HCT116 (cell line): Measurements from ENCODE around the gene CCNL2. TPM values are rescaled to one million over a fixed set of nuclear protein-coding genes. Genes with fewer than 3 reads are reported as not detected.

Experiments used
- ATAC-seq: fragments of 200-7000 bp; cut with Tn5 transposase; 2 replicates; pipeline ENCODE4 v1.9.1; 2020; ENCODE audit warnings: mild to moderate bottlenecking, moderate library complexity
- BruUV-seq: library from RNA; stranded (reverse); fragments of 400-500 nt; replicated peaks from 2 replicates; lab custom pipeline; 2021; lab: Mats Ljungman, UMichigan
- CTCF ChIA-PET: fragments of 300-600 bp; sonication (Branson Sonifier 250); formaldehyde crosslinking; loops from one replicate; lab custom pipeline; 2021; ENCODE audit warnings: antibody characterized with exemption; lab: Charles Lee
- POLR2A ChIA-PET: fragments of 300-600, 350-600 bp; sonication (Branson Sonifier 250); formaldehyde crosslinking; loops from one replicate; lab custom pipeline; 2021; ENCODE audit warnings: antibody characterized with exemption; lab: Charles Lee
- RAD21 ChIA-PET, 2 experiments: fragments of 300-600 bp; sonication (Branson Sonifier 250); formaldehyde crosslinking; loops; one replicate each; lab custom pipeline; 2023; ENCODE audit warnings: low total read pairs in 2 of 2; ENCODE audit not compliant: uncharacterized antibody in 2 of 2, unreplicated experiment in 2 of 2, low non-redundant PET in 1 of 2; lab: Charles Lee
- DNase-seq: peaks from one replicate; pipeline ENCODE4 v3.0.0-alpha.2; 2010; ENCODE audit warnings: low read depth, low spot score
- H2AFZ ChIP-seq: fragments of 200-600 bp; shearing (Covaris generic), sonication (generic); 2 replicates; pipeline ENCODE4 v1.6.1; 2017; ENCODE audit warnings: low read depth, mixed run types, mixed read lengths, antibody characterized with exemption, low read length; ENCODE audit not compliant: poor library complexity, severe bottlenecking
- H3K27ac ChIP-seq: 2 replicates; pipeline ENCODE4 v1.5.1; 2012; ENCODE audit warnings: low read depth, low read length
- H3K27me3 ChIP-seq: fragments of 200-600 bp; sonication (generic); 2 replicates; pipeline ENCODE4 v1.6.1; 2016; ENCODE audit warnings: mixed run types, low read length, mixed read lengths; ENCODE audit not compliant: insufficient read depth
- H3K36me3 ChIP-seq, 2 experiments: fragments of 200-500 bp in 1 of 2; fragments of 200-600 bp in 1 of 2; sonication (Bioruptor generic) in 1 of 2; sonication (generic) in 1 of 2; 2 replicates each; pipeline versions ENCODE4 v1.5.1 to v1.6.1; 2014 to 2016; ENCODE audit warnings: low read length in 2 of 2, inconsistent platforms in 1 of 2, mixed read lengths in 1 of 2, mixed run types in 1 of 2; ENCODE audit not compliant: insufficient read depth in 2 of 2, control insufficient read depth in 1 of 2
- H3K4me1 ChIP-seq, 2 experiments: fragments of 200-600 bp in 1 of 2; sonication (generic) in 1 of 2; 2 replicates each; pipeline versions ENCODE4 v1.5.1 to v1.6.1; 2012 to 2017; ENCODE audit warnings: low read length in 2 of 2, inconsistent platforms in 1 of 2, mild to moderate bottlenecking in 1 of 2, mixed read lengths in 1 of 2, mixed run types in 1 of 2, moderate library complexity in 1 of 2; ENCODE audit not compliant: insufficient read depth in 2 of 2, control insufficient read depth in 1 of 2
- H3K4me2 ChIP-seq: fragments of 200-600 bp; sonication (generic); 2 replicates; pipeline ENCODE4 v1.6.1; 2017; ENCODE audit warnings: mixed run types, low read length, mixed read lengths
- H3K4me3 ChIP-seq, 2 experiments: fragments of 200-600 bp in 1 of 2; sonication (generic) in 1 of 2; replicated peaks in 1 of 2; 2 replicates each; pipeline ENCODE4 v1.5.1; 2011 to 2016; ENCODE audit warnings: low read length in 2 of 2, control low read depth in 1 of 2, low read depth in 1 of 2, mild to moderate bottlenecking in 1 of 2, mixed read lengths in 1 of 2, mixed run types in 1 of 2
- H3K79me2 ChIP-seq: fragments of 200-600 bp; sonication (generic); 2 replicates; pipeline ENCODE4 v1.6.1; 2017; ENCODE audit warnings: mild to moderate bottlenecking, mixed run types, low read length, moderate library complexity, mixed read lengths; ENCODE audit not compliant: insufficient read depth
- H3K9ac ChIP-seq: fragments of 200-600 bp; sonication (generic); 2 replicates; pipeline ENCODE4 v1.6.1; 2016; ENCODE audit warnings: low read length, mixed read lengths
- H3K9me2 ChIP-seq: fragments of 200-600 bp; sonication (generic), shearing (Covaris generic); 2 replicates; pipeline ENCODE4 v1.6.1; 2017; ENCODE audit warnings: mixed run types, mild to moderate bottlenecking, moderate library complexity; ENCODE audit not compliant: insufficient read depth
- H3K9me3 ChIP-seq, 2 experiments: fragments of 200-500 bp in 1 of 2; fragments of 200-600 bp in 1 of 2; sonication (Bioruptor generic) in 1 of 2; sonication (generic) in 1 of 2; 2 replicates each; pipeline ENCODE4 v1.6.1; 2014 to 2017; ENCODE audit warnings: low read length in 2 of 2, mixed read lengths in 2 of 2, inconsistent platforms in 1 of 2, low read depth in 1 of 2, mild to moderate bottlenecking in 1 of 2, mixed run types in 1 of 2, moderate library complexity in 1 of 2; ENCODE audit not compliant: control insufficient read depth in 1 of 2, insufficient read depth in 1 of 2
- H4K20me1 ChIP-seq: fragments of 200-600 bp; sonication (generic), shearing (Covaris generic); 2 replicates; pipeline ENCODE4 v1.6.1; 2017; ENCODE audit warnings: mixed run types, mild to moderate bottlenecking, moderate library complexity; ENCODE audit not compliant: insufficient read depth
- ATF3 ChIP-seq: IDR thresholded peaks from 2 replicates; pipeline ENCODE4 v1.6.1; 2012
- CBX3 ChIP-seq: IDR thresholded peaks from 2 replicates; pipeline ENCODE4 v1.6.1; 2012; ENCODE audit warnings: low read depth
- CEBPB ChIP-seq: IDR thresholded peaks from 2 replicates; pipeline ENCODE4 v1.6.1; 2012; ENCODE audit warnings: low read depth
- CTCF ChIP-seq, 3 experiments: fragments of 200-600 bp in 1 of 3; sonication (generic) in 1 of 3; IDR thresholded peaks in 2 of 3; conservative IDR thresholded peaks in 1 of 3; 2 replicates each; pipeline ENCODE4 v1.5.1; 2012 to 2017; ENCODE audit warnings: low read depth in 2 of 3, low read length in 2 of 3, antibody characterized with exemption in 1 of 3, borderline replicate concordance in 1 of 3, control low read depth in 1 of 3, mild to moderate bottlenecking in 1 of 3, mixed read lengths in 1 of 3, mixed run types in 1 of 3, moderate library complexity in 1 of 3; ENCODE audit not compliant: insufficient read depth in 1 of 3
- EGR1 ChIP-seq: IDR thresholded peaks from 2 replicates; pipeline ENCODE4 v1.6.1; 2012; ENCODE audit warnings: low read depth
- ELF1 ChIP-seq: IDR thresholded peaks from 2 replicates; pipeline ENCODE4 v1.6.1; 2012; ENCODE audit warnings: low read depth, borderline replicate concordance
- EZH2phosphoT487 ChIP-seq: fragments of 200-600 bp; IDR thresholded peaks from 2 replicates; pipeline ENCODE4 v1.6.1; 2018; ENCODE audit warnings: antibody characterized with exemption, borderline replicate concordance
- FOSL1 ChIP-seq: IDR thresholded peaks from 2 replicates; pipeline ENCODE4 v1.6.1; 2012; ENCODE audit warnings: low read depth
- JUND ChIP-seq: IDR thresholded peaks from 2 replicates; pipeline ENCODE4 v1.6.1; 2012
- MAX ChIP-seq: IDR thresholded peaks from 2 replicates; pipeline ENCODE4 v1.6.1; 2012
- POLR2A ChIP-seq: IDR thresholded peaks from 2 replicates; pipeline ENCODE4 v1.7.0; 2011; ENCODE audit warnings: borderline replicate concordance; ENCODE audit not compliant: insufficient read depth, insufficient read length; ENCODE audit errors: extremely low read depth
- POLR2AphosphoS5 ChIP-seq: IDR thresholded peaks from 2 replicates; pipeline ENCODE4 v1.6.1; 2011; ENCODE audit warnings: mild to moderate bottlenecking, low read depth, low read length, moderate library complexity
- RAD21 ChIP-seq: IDR thresholded peaks from 2 replicates; pipeline ENCODE4 v1.6.1; 2012; ENCODE audit warnings: low read depth, mild to moderate bottlenecking
- REST ChIP-seq: IDR thresholded peaks from 2 replicates; pipeline ENCODE4 v1.6.1; 2012; ENCODE audit warnings: low read depth
- SIN3A ChIP-seq: IDR thresholded peaks from 2 replicates; pipeline ENCODE4 v1.6.1; 2012; ENCODE audit warnings: low read depth
- SP1 ChIP-seq: IDR thresholded peaks from 2 replicates; pipeline ENCODE4 v1.6.1; 2012; ENCODE audit warnings: low read depth
- SRF ChIP-seq: IDR thresholded peaks from 2 replicates; pipeline ENCODE4 v1.6.1; 2012; ENCODE audit warnings: low read depth
- TCF7L2 ChIP-seq: IDR thresholded peaks from 2 replicates; pipeline ENCODE4 v1.7.0; 2011; ENCODE audit warnings: borderline replicate concordance, inconsistent platforms; ENCODE audit not compliant: insufficient read depth, insufficient read length; ENCODE audit errors: extremely low read depth
- YY1 ChIP-seq: IDR thresholded peaks from 2 replicates; pipeline ENCODE4 v1.6.1; 2011; ENCODE audit warnings: low read length, low read depth, moderate library complexity, mild to moderate bottlenecking; ENCODE audit not compliant: insufficient replicate concordance; ENCODE audit errors: extremely low read depth
- ZBTB33 ChIP-seq: IDR thresholded peaks from 2 replicates; pipeline ENCODE4 v1.6.1; 2011; ENCODE audit warnings: mild to moderate bottlenecking, low read length, moderate library complexity; ENCODE audit not compliant: insufficient replicate concordance; ENCODE audit errors: extremely low read depth
- ZFX ChIP-seq: fragments of 450-650 bp; IDR thresholded peaks from 2 replicates; pipeline ENCODE4 v1.6.1; 2017
- ZNF274 ChIP-seq: fragments of 200-500 bp; sonication (Bioruptor generic); IDR thresholded peaks from 2 replicates; pipeline ENCODE4 v1.6.1; 2014; ENCODE audit warnings: mild to moderate bottlenecking, low read depth, low read length, inconsistent platforms
- intact Hi-C: fragments of 100-400 bp; cut with micrococcal nuclease; formaldehyde crosslinking; loops from 2 replicates; pipeline ENCODE4 v1.10.0; 2022
- total RNA-seq: library from RNA; stranded (reverse); gene quantifications from one replicate; pipeline ENCODE4 v1.2.1, GENCODE V29; 2021; ENCODE audit not compliant: unreplicated experiment

Gene CCNL2
- total RNA-seq, 1 experiment from 2014 or later: 173 TPM

GRCh38 chr1:1364266-1364665 is 34.9 kb downstream of the CCNL2 start:
- DNase-seq: no peak
- no TSS peak for BruUV-seq
- peak; percentile 69 for ATAC-seq
- Histone ChIP-seq H3K4me2 (peak overlapping the region; percentile 37), H3K9me3 (peaks cover 0 to 16% of the 10 kb centered on the region in 2 experiments; a peak in 1 of 4 replicates), H3K27me3 (no peaks in the 10 kb centered on the region), H3K4me3 (no peak overlapping the region), H3K27ac (no peak overlapping the region), H2AFZ (no peak overlapping the region), H3K36me3 (no peaks in the 10 kb centered on the region), H3K79me2 (no peaks in the 10 kb centered on the region), H3K4me1 (peaks cover 24 to 37% of the 10 kb centered on the region in 2 experiments), H4K20me1 (no peaks in the 10 kb centered on the region), H3K9me2 (0 out of 2 replicates have a peak, but pooled peaks cover 3% of the 10 kb centered on the region), H3K9ac (no peak overlapping the region)
- RAD21 ChIA-PET: no interaction called here
- CTCF ChIA-PET: no interaction called here
- intact Hi-C loops: no loop called here
- POLR2A ChIA-PET: no interaction called here
- TF ChIP-seq ATF3 (no peak), CEBPB (no peak), REST (no peak), RAD21 (no peak), SP1 (peak; percentile 29; the same call in 1 of the 2 replicates), CBX3 (no peak), CTCF (IDR thresholded peaks at IDR 0.05 in 2 of 3, conservative IDR thresholded peaks at IDR 0.05 in 1 of 3; ENCODE audit: borderline replicate concordance in 1 of 3, insufficient read depth in 1 of 3, low read depth in 2 of 3, low read length in 2 of 3) (no peak), TCF7L2 (no peak), ZBTB33 (no peak), FOSL1 (no peak), POLR2A (no peak), SRF (no peak), POLR2AphosphoS5 (no peak), ELF1 (no peak), SIN3A (peak; percentile 43; the same call in 1 of the 2 replicates), MAX (peak; percentile 75), JUND (no peak), ZNF274 (no peak), ZFX (no peak), EGR1 (no peak), YY1 (no peak), EZH2phosphoT487 (no peak)
